NCI-H2029 (cell line): ENCODE results near the gene ANKRD23.
"Not testable (repeated sequence)": the region's sequence is repeated elsewhere in the genome, so short reads cannot be mapped to it uniquely, and the experiment has no call there.

Experiments used
- DNase-seq: peaks from one replicate; lab custom pipeline; 2025; lab: John Stamatoyannopoulos, UW

Gene ANKRD23

GRCh38 chr2:96863056-96863455 lies 19.2 kb upstream of the ANKRD23 start:
- DNase-seq: not testable (repeated sequence)

GRCh38 chr2:96861074-96861473 lies 17.3 kb upstream of the ANKRD23 start:
- no peak for DNase-seq

- DNase-seq: no peak
Measured at GRCh38 chr2:96860065-96861029, 16.5 kb upstream of the ANKRD23 start.

- DNase-seq: no peak
Measured at GRCh38 chr2:96859681-96860064, 15.9 kb upstream of the ANKRD23 start.

- no peak for DNase-seq
Measured at GRCh38 chr2:96859099-96859649, 15.4 kb upstream of the ANKRD23 start.

- DNase-seq: peak; percentile 97
Measured at GRCh38 chr2:96857667-96858372, 14.0 kb upstream of the ANKRD23 start, which contains the start of gene ANKRD39. Gene ANKRD39 (minus strand): TSS chr2:96858016. CDS start chr2:96857987, 29 bp downstream.

- peak; percentile 33 for DNase-seq
Measured at GRCh38 chr2:96856776-96857666, 13.2 kb upstream of the ANKRD23 start.

- no peak for DNase-seq
Measured at GRCh38 chr2:96853321-96853720, 9.5 kb upstream of the ANKRD23 start.

GRCh38 chr2:96852667-96853066 lies 8.8 kb upstream of the ANKRD23 start:
- DNase-seq: no peak

GRCh38 chr2:96848264-96848663 lies 4.4 kb upstream of the ANKRD23 start:
- no peak for DNase-seq

GRCh38 chr2:96847586-96847985 lies 3.8 kb upstream of the ANKRD23 start:
- DNase-seq: no peak

- DNase-seq: no peak
Measured at GRCh38 chr2:96846825-96847224, 3.0 kb upstream of the ANKRD23 start.

- DNase-seq: no peak
Measured at GRCh38 chr2:96844405-96844808, 586 bp upstream of the ANKRD23 start.

- no peak for DNase-seq
Measured at GRCh38 chr2:96842600-96842999, 1.2 kb downstream of the ANKRD23 start.

- no peak for DNase-seq
Measured at GRCh38 chr2:96841701-96842495, 1.9 kb downstream of the ANKRD23 start.

GRCh38 chr2:96839875-96840850 lies 3.7 kb downstream of the ANKRD23 start:
- no peak for DNase-seq

GRCh38 chr2:96839293-96839874 lies 4.4 kb downstream of the ANKRD23 start:
- DNase-seq: no peak

- DNase-seq: no peak
Measured at GRCh38 chr2:96838345-96839292, 5.2 kb downstream of the ANKRD23 start.
